ENCODE data around the gene CBARP. TPM values are rescaled to one million over a fixed set of nuclear protein-coding genes. Genes with fewer than 3 reads are reported as not detected.
"Not testable (repeated sequence)": the region's sequence is repeated elsewhere in the genome, so short reads cannot be mapped to it uniquely, and the experiment has no call there.

The CBARP gene
- total and polyA plus RNA-seq, 2 donors (not counting 3 experiments of a cell fraction or from before 2014, with no cell fraction given): 3.5 to 9.2 TPM

- FAIRE-seq (peak; percentile 97), DNase-seq (ENCODE audit: low read depth, low spot score) (peak; percentile 97)
- H3K9ac ChIP-seq (replicated peaks; ENCODE audit: extremely low read depth, insufficient read depth, low read length): peak within 1 kb of the TSS; percentile 79
- H3K36me3 ChIP-seq (ENCODE audit: control insufficient read depth in 2 of 2, extremely low read depth in 1 of 2, insufficient read depth in 2 of 2, low read length in 2 of 2): peaks cover 0 to 4% of the 10 kb centered on the region in 2 experiments
- no peaks in the 10 kb centered on the region for H4K20me1 ChIP-seq (replicated peaks; ENCODE audit: control insufficient read depth, extremely low read depth, insufficient read depth, low read length)
- ChIA-PET POLR2A (no interaction called here), CTCF (interaction anchor here (1.0 kb wide), 1 partner anchor 10 kb away, joined by 4 read pairs; no protein-coding TSS in a partner anchor)
- intact Hi-C loops (cut with micrococcal nuclease) (loop anchor here (1.0 kb wide), 1 partner anchor 104 kb away; no protein-coding TSS in a partner anchor), dilution Hi-C loops (cut with MboI; ENCODE audit: extremely low pct_ligation_motif_present, low sequenced_read_pairs) (no loop called here)
- H3K27ac ChIP-seq (ENCODE audit: insufficient read depth, low read depth, low read length): peak within 1 kb of the TSS; percentile 35
- TF ChIP-seq CTCF (IDR thresholded peaks at IDR 0.05; ENCODE audit: extremely low read depth in 1 of 2, insufficient read depth in 1 of 2, low read depth in 1 of 2, low read length in 2 of 2): no peak
- no peak for TF ChIP-seq EZH2 (IDR thresholded peaks at IDR 0.05; ENCODE audit: borderline replicate concordance, low read depth, low read length, severe bottlenecking)
- TF ChIP-seq MYC (IDR thresholded peaks at IDR 0.05; ENCODE audit: low read depth, low read length): no peak
- no peak for TF ChIP-seq MAX (IDR thresholded peaks at IDR 0.05; ENCODE audit: insufficient read depth, insufficient read length)
- peak; percentile 64 for TF ChIP-seq POLR2A (IDR thresholded peaks at IDR 0.05; ENCODE audit: low read depth, low read length)
- no peak for TF ChIP-seq FOS (IDR thresholded peaks at IDR 0.05; ENCODE audit: borderline replicate concordance, insufficient read depth, low read length)
- no peak for TF ChIP-seq GATA2 (IDR thresholded peaks at IDR 0.05; ENCODE audit: insufficient read depth, insufficient read length, low read depth, low read length)
- peak; percentile 79 for TF ChIP-seq POLR2AphosphoS5 (IDR thresholded peaks at IDR 0.05; ENCODE audit: insufficient read depth, low read depth, low read length)
- TF ChIP-seq JUN (IDR thresholded peaks at IDR 0.05; ENCODE audit: borderline replicate concordance, insufficient read depth, insufficient read length, low read depth): no peak
- H3K4me3 ChIP-seq (replicated peaks in 1 of 3; ENCODE audit: insufficient read depth in 1 of 3, low read depth in 1 of 3, low read length in 3 of 3): peak within 1 kb of the TSS; percentile 76 to 88 (median 86)
- no TSS peak for BruUV-seq (replicated peaks)
- peak within 1 kb of the TSS; percentile 77 for H3K4me2 ChIP-seq (ENCODE audit: insufficient read depth, low read length)
- H3K9me1 ChIP-seq (replicated peaks; ENCODE audit: control insufficient read depth, extremely low read depth, insufficient read depth, low read length): no peaks in the 10 kb centered on the region
- H3K4me1 ChIP-seq (ENCODE audit: control insufficient read depth, extremely low read depth, insufficient read depth, low read length): peaks cover 22% of the 10 kb centered on the region
- H2AFZ ChIP-seq (ENCODE audit: low read depth, low read length): peak within 1 kb of the TSS; percentile 69
- H3K9me3 ChIP-seq (replicated peaks; ENCODE audit: control insufficient read depth, insufficient read depth, low read length): no peaks in the 10 kb centered on the region
- H3K27me3 ChIP-seq (ENCODE audit: control insufficient read depth in 2 of 2, insufficient read depth in 2 of 2, low read length in 2 of 2): no peaks in the 10 kb centered on the region
- peaks cover 42% of the 10 kb centered on the region for H3K79me2 ChIP-seq (ENCODE audit: control insufficient read depth, insufficient read depth, low read length)
Observed at GRCh38 chr19:1205114-1206099, 32.4 kb downstream of the CBARP start, which contains the start of gene STK11. TSS of gene STK11 (plus strand) at chr19:1205778. CDS start at chr19:1206914, 1,136 bp downstream.

- intact Hi-C loops (cut with micrococcal nuclease); H3K36me3 ChIP-seq (ENCODE audit: control insufficient read depth in 2 of 2, extremely low read depth in 1 of 2, insufficient read depth in 2 of 2, low read length in 2 of 2); POLR2A ChIA-PET; H3K27ac ChIP-seq (ENCODE audit: insufficient read depth, low read depth, low read length); H3K79me2 ChIP-seq (ENCODE audit: control insufficient read depth, insufficient read depth, low read length); H3K27me3 ChIP-seq (ENCODE audit: control insufficient read depth in 2 of 2, insufficient read depth in 2 of 2, low read length in 2 of 2); FAIRE-seq; H3K4me3 ChIP-seq (replicated peaks in 1 of 3; ENCODE audit: insufficient read depth in 1 of 3, low read depth in 1 of 3, low read length in 3 of 3); H3K9ac ChIP-seq (replicated peaks; ENCODE audit: extremely low read depth, insufficient read depth, low read length); H3K9me1 ChIP-seq (replicated peaks; ENCODE audit: control insufficient read depth, extremely low read depth, insufficient read depth, low read length); BruUV-seq (replicated peaks); H4K20me1 ChIP-seq (replicated peaks; ENCODE audit: control insufficient read depth, extremely low read depth, insufficient read depth, low read length); DNase-seq (ENCODE audit: low read depth, low spot score); H2AFZ ChIP-seq (ENCODE audit: low read depth, low read length); H3K9me3 ChIP-seq (replicated peaks; ENCODE audit: control insufficient read depth, insufficient read depth, low read length); dilution Hi-C loops (cut with MboI; ENCODE audit: extremely low pct_ligation_motif_present, low sequenced_read_pairs); H3K4me2 ChIP-seq (ENCODE audit: insufficient read depth, low read length): not testable (repeated sequence)
- CTCF ChIA-PET: interaction anchor here (2.9 kb wide), 1 partner anchor 87 kb away, joined by 11 read pairs; no protein-coding TSS in a partner anchor
- peaks cover 11% of the 10 kb centered on the region for H3K4me1 ChIP-seq (ENCODE audit: control insufficient read depth, extremely low read depth, insufficient read depth, low read length)
Observed at GRCh38 chr19:1200614-1201013, 37.2 kb downstream of the CBARP start.
